ENCODE data around the gene PPME1. TPM values are rescaled to one million over a fixed set of nuclear protein-coding genes. Genes with fewer than 3 reads are reported as not detected.

PPME1 gene
- 21.2 and 30.3 TPM in 2 replicates for total RNA-seq

GRCh38 chr11:74170694-74171629 lies at the start of gene PPME1, which contains the start of gene C2CD3:
Gene PPME1, plus strand, starts transcription at chr11:74171289. Its CDS starts 133 bp downstream, at chr11:74171422.
Gene C2CD3, minus strand, starts transcription at chr11:74171002. Its CDS starts 210 bp downstream, at chr11:74170792.

Small RNAs within 50 kb of the gene (small RNA-seq; reads per million reads assigned to genes)
- gene AP002392.1 (not detected), gene RF00409 (not detected)

Other genes starting within 250 kb of the PPME1 start
- not detected in 2 replicates for gene DNAJB13, start 220.3 kb upstream of the PPME1 start, total RNA-seq
- gene UCP2, start 188.4 kb upstream of the PPME1 start, total RNA-seq = 2.4 and 2.9 TPM in 2 replicates
- gene UCP3, start 162.2 kb upstream of the PPME1 start, total RNA-seq = 0.33 and 3.1 TPM in 2 replicates
- gene C2CD3, start 287 bp upstream of the PPME1 start, total RNA-seq = 15.3 and 17.5 TPM in 2 replicates
- under 0.01 and 1.1 TPM in 2 replicates for gene P4HA3, start 140.4 kb downstream of the PPME1 start, total RNA-seq
- gene PGM2L1, start 227.1 kb downstream of the PPME1 start, total RNA-seq = 7.5 and 7.6 TPM in 2 replicates

Measured in placental epithelial cell (primary cell).